Esophagus muscularis mucosa (tissue), 4 donors: ENCODE measurements around the gene CPA3.

Source experiments
- CTCF ChIP-seq, 3 experiments: fragments of 200-600 bp in 2 of 3; fragments of 450-650 bp in 1 of 3; sonication (generic) in 2 of 3; IDR thresholded peaks; one replicate each; pipeline ENCODE4 v1.5.1; 2017 to 2019; ENCODE audit warnings: antibody characterized with exemption in 3 of 3, mild to moderate bottlenecking in 2 of 3, moderate library complexity in 1 of 3
- EP300 ChIP-seq: sonication (generic); formaldehyde crosslinking; IDR thresholded peaks from one replicate; pipeline ENCODE4 v1.6.1; 2017; ENCODE audit warnings: antibody characterized with exemption
- POLR2A ChIP-seq: fragments of 450-650 bp; IDR thresholded peaks from one replicate; pipeline ENCODE4 v1.6.1; 2017; ENCODE audit warnings: antibody characterized with exemption, moderate library complexity, mild to moderate bottlenecking, low read depth
- POLR2AphosphoS5 ChIP-seq, 2 donors: sonication (generic); formaldehyde crosslinking; IDR thresholded peaks; one replicate each; pipeline ENCODE4 v1.6.1; 2017; ENCODE audit warnings: antibody characterized with exemption in 2 of 2

DNA sequence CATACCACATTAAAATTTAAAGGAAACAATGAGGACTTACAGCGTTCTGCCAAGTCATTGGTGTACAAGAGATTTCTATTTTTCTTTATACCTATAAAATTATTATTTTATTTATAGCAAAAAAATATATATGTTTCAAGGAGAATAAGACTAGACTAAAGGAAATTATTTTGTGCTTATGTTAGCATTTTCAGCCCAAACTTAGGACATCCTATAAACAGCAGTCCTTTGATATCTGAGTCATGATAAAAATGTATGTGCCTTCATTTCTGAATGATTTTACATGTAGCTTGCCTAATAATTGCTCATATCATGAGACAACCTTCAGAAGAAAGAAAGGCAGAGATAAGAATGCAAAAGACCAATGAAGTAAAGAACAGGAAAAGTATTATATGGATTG lies 16.7 kb upstream of the CPA3 start:
- TF ChIP-seq CTCF (IDR thresholded peaks at IDR 0.05): no peak
- TF ChIP-seq POLR2A: no peak
- TF ChIP-seq POLR2AphosphoS5 (IDR thresholded peaks at IDR 0.05): no peak
- no peak for TF ChIP-seq EP300
